Mesodermal cell (in vitro differentiated cells): ENCODE data around the gene OAS3.

Experiments
- H3K27ac ChIP-seq: 2 replicates; pipeline ENCODE4 v1.7.0; 2013; ENCODE audit warnings: mild to moderate bottlenecking, low read depth, low read length, moderate library complexity; ENCODE audit not compliant: severe bottlenecking
- H3K36me3 ChIP-seq: 2 replicates; pipeline ENCODE4 v1.7.1; 2013; ENCODE audit warnings: mild to moderate bottlenecking, low read length, moderate library complexity; ENCODE audit not compliant: control insufficient read depth, insufficient read depth
- H3K4me1 ChIP-seq: one replicate; pipeline ENCODE4 v1.7.1; 2013; ENCODE audit warnings: mild to moderate bottlenecking, low read length; ENCODE audit not compliant: insufficient read depth, control insufficient read depth, poor library complexity, severe bottlenecking
- H3K4me3 ChIP-seq: 2 replicates; pipeline ENCODE4 v1.7.0; 2013; ENCODE audit warnings: low read length, control low read depth, mild to moderate bottlenecking; ENCODE audit not compliant: insufficient read depth, poor library complexity, severe bottlenecking; ENCODE audit errors: extremely low read depth
- H3K9me3 ChIP-seq: 2 replicates; pipeline ENCODE4 v1.7.1; 2013; ENCODE audit warnings: mild to moderate bottlenecking, low read length, moderate library complexity; ENCODE audit not compliant: control insufficient read depth
- WGBS, 2 experiments: methylation state at CpG; one replicate each; pipeline ENCODE4 v1.1.5; 2013; ENCODE audit warnings: missing lambda C conversion rate in 2 of 2; ENCODE audit not compliant: insufficient coverage in 2 of 2; 5-methylcytosine and 5-hydroxymethylcytosine counted together

The OAS3 gene

GRCh38 chr12:112961074-112961473 lies 22.8 kb downstream of the OAS3 start:
- Histone ChIP-seq H3K36me3 (no peaks in the 10 kb centered on the region), H3K4me1 (no peaks in the 10 kb centered on the region), H3K27ac (no peak overlapping the region), H3K9me3 (peaks cover 3% of the 10 kb centered on the region), H3K4me3 (no peak overlapping the region)
- WGBS, 2 experiments = 78 to 79% methylated on average over 7 of the region's 7 CpGs

- Histone ChIP-seq H3K36me3 (no peaks in the 10 kb centered on the region), H3K4me1 (no peaks in the 10 kb centered on the region), H3K27ac (no peak overlapping the region), H3K4me3 (no peak overlapping the region), H3K9me3 (peaks cover 3% of the 10 kb centered on the region)
- WGBS, 2 experiments = 75 to 85% methylated on average over 1 to 2 of the region's 4 CpGs
These were observed 23.3 kb downstream of the OAS3 start for GRCh38 chr12:112961536-112961935.

GRCh38 chr12:112962561-112962960 lies 24.3 kb downstream of the OAS3 start:
- Histone ChIP-seq H3K27ac (no peak overlapping the region), H3K9me3 (peaks cover 3% of the 10 kb centered on the region), H3K36me3 (no peaks in the 10 kb centered on the region), H3K4me3 (no peak overlapping the region), H3K4me1 (no peaks in the 10 kb centered on the region)
- 86 to 91% methylated on average over 5 of the region's 7 CpGs for WGBS, 2 experiments

GRCh38 chr12:112963227-112963861 lies 25.1 kb downstream of the OAS3 start:
- H3K27ac ChIP-seq = no peak overlapping the region
- no peaks in the 10 kb centered on the region for H3K36me3 ChIP-seq
- H3K4me3 ChIP-seq = no peak overlapping the region
- peaks cover 3% of the 10 kb centered on the region for H3K9me3 ChIP-seq
- 89 to 91% methylated on average over 11 to 13 of the region's 14 CpGs for WGBS, 2 experiments
- no peaks in the 10 kb centered on the region for H3K4me1 ChIP-seq

- Histone ChIP-seq H3K9me3 (peaks cover 3% of the 10 kb centered on the region), H3K27ac (no peak overlapping the region), H3K4me1 (no peaks in the 10 kb centered on the region), H3K36me3 (no peaks in the 10 kb centered on the region), H3K4me3 (no peak overlapping the region)
- WGBS, 2 experiments = 86 to 96% methylated on average over 5 of the region's 6 CpGs
These were observed 25.9 kb downstream of the OAS3 start for GRCh38 chr12:112964067-112964670.

- H3K4me1 ChIP-seq = no peaks in the 10 kb centered on the region
These were observed 26.6 kb downstream of the OAS3 start for GRCh38 chr12:112964915-112965314.

GRCh38 chr12:112965643-112966042 lies 27.4 kb downstream of the OAS3 start:
- H3K36me3 ChIP-seq = no peaks in the 10 kb centered on the region
- WGBS, 2 experiments = 85 to 90% methylated on average over 15 of the region's 15 CpGs

More at GRCh38 chr12:112964915-112965314, 26.6 kb downstream of the OAS3 start:
- 87 to 92% methylated on average over 4 of the region's 4 CpGs for WGBS, 2 experiments
- no peak overlapping the region for H3K4me3 ChIP-seq
- H3K27ac ChIP-seq = no peak overlapping the region
- H3K9me3 ChIP-seq = no peaks in the 10 kb centered on the region
- no peaks in the 10 kb centered on the region for H3K36me3 ChIP-seq

GRCh38 chr12:112967306-112967705 lies 29.0 kb downstream of the OAS3 start:
- Histone ChIP-seq H3K4me3 (no peak overlapping the region), H3K9me3 (no peaks in the 10 kb centered on the region), H3K4me1 (no peaks in the 10 kb centered on the region), H3K36me3 (no peaks in the 10 kb centered on the region), H3K27ac (no peak overlapping the region)
- WGBS, 2 experiments = 91% methylated on average over 9 of the region's 9 CpGs

More at GRCh38 chr12:112965643-112966042, 27.4 kb downstream of the OAS3 start:
- no peak overlapping the region for H3K27ac ChIP-seq
- no peak overlapping the region for H3K4me3 ChIP-seq
- H3K4me1 ChIP-seq = no peaks in the 10 kb centered on the region
- no peaks in the 10 kb centered on the region for H3K9me3 ChIP-seq

GRCh38 chr12:112967858-112968257 lies 29.6 kb downstream of the OAS3 start:
- 94 to 97% methylated on average over 6 to 7 of the region's 7 CpGs for WGBS, 2 experiments
- Histone ChIP-seq H3K4me1 (no peaks in the 10 kb centered on the region), H3K36me3 (no peaks in the 10 kb centered on the region), H3K9me3 (no peaks in the 10 kb centered on the region), H3K27ac (no peak overlapping the region), H3K4me3 (no peak overlapping the region)

- no peak overlapping the region for H3K4me3 ChIP-seq
- H3K36me3 ChIP-seq = no peaks in the 10 kb centered on the region
- H3K4me1 ChIP-seq = no peaks in the 10 kb centered on the region
- WGBS, 2 experiments = 87 to 93% methylated on average over 5 of the region's 8 CpGs
- no peak overlapping the region for H3K27ac ChIP-seq
- H3K9me3 ChIP-seq = no peaks in the 10 kb centered on the region
These were observed 31.5 kb downstream of the OAS3 start for GRCh38 chr12:112969547-112970306.

GRCh38 chr12:112970391-112970790 lies 32.1 kb downstream of the OAS3 start:
- H3K4me1 ChIP-seq = no peaks in the 10 kb centered on the region
- 100% methylated on average over 2 of the region's 2 CpGs for WGBS, 2 experiments
- no peaks in the 10 kb centered on the region for H3K9me3 ChIP-seq
- H3K4me3 ChIP-seq = no peak overlapping the region
- H3K27ac ChIP-seq = no peak overlapping the region
- no peaks in the 10 kb centered on the region for H3K36me3 ChIP-seq
